SK-MEL-5 (cell line): ENCODE results near the gene TTLL5. TPM values are rescaled to one million over a fixed set of nuclear protein-coding genes. Genes with fewer than 3 reads are reported as not detected.

ENCODE experiments used
- DNase-seq: peaks from one replicate; pipeline ENCODE4 v3.0.0-alpha.2; 2016; ENCODE audit warnings: low read depth, low spot score
- in situ Hi-C: cut with HindIII; loops from 2 replicates; pipeline ENCODE4 v1.10.0; 2016; ENCODE audit warnings: low sequenced_read_pairs, high pct_unique_total_duplicates, low pct_unique_long_range_greater_than_20kb
- total RNA-seq: library from RNA; depleted of rRNA; stranded (reverse); fragments of >200 nt; shearing (Covaris generic); gene quantifications from 2 replicates; pipeline ENCODE4 v1.2.3, GENCODE V29; 2014

Gene TTLL5
- total RNA-seq, 1 experiment from 2014 or later: 10.6 TPM

GRCh38 chr14:75802486-75802885 lies 141.4 kb downstream of the TTLL5 start:
- no peak for DNase-seq

GRCh38 chr14:75803765-75804164 lies 142.7 kb downstream of the TTLL5 start:
- DNase-seq: no peak
- in situ Hi-C loops: no loop called here

More at GRCh38 chr14:75802486-75802885, 141.4 kb downstream of the TTLL5 start:
- in situ Hi-C loops: no loop called here

GRCh38 chr14:75804570-75805275 lies 143.7 kb downstream of the TTLL5 start:
- no peak for DNase-seq
- in situ Hi-C loops: no loop called here

GRCh38 chr14:75805646-75806045 lies 144.6 kb downstream of the TTLL5 start:
- DNase-seq: no peak
- in situ Hi-C loops: no loop called here

- in situ Hi-C loops: no loop called here
- no peak for DNase-seq
These were observed 145.3 kb downstream of the TTLL5 start for GRCh38 chr14:75806352-75806832.

- DNase-seq: no peak
- in situ Hi-C loops: no loop called here
These were observed 146.8 kb downstream of the TTLL5 start for GRCh38 chr14:75807667-75808360.

GRCh38 chr14:75811136-75811829 lies 150.2 kb downstream of the TTLL5 start:
- DNase-seq: no peak
- in situ Hi-C loops: no loop called here

- in situ Hi-C loops: no loop called here
- DNase-seq: no peak
These were observed 150.9 kb downstream of the TTLL5 start for GRCh38 chr14:75811872-75812499.

- in situ Hi-C loops: no loop called here
- DNase-seq: no peak
These were observed 151.6 kb downstream of the TTLL5 start for GRCh38 chr14:75812622-75813021.

- DNase-seq: no peak
- in situ Hi-C loops: no loop called here
These were observed 159.7 kb downstream of the TTLL5 start for GRCh38 chr14:75820761-75821160.

- no peak for DNase-seq
- in situ Hi-C loops: no loop called here
These were observed 160.9 kb downstream of the TTLL5 start for GRCh38 chr14:75821831-75822521.

GRCh38 chr14:75822522-75823141 lies 161.6 kb downstream of the TTLL5 start:
- in situ Hi-C loops: no loop called here
- DNase-seq: peak; percentile 9

GRCh38 chr14:75823334-75823733 lies 162.3 kb downstream of the TTLL5 start:
- DNase-seq: no peak
- in situ Hi-C loops: no loop called here

- no peak for DNase-seq
- in situ Hi-C loops: no loop called here
These were observed 163.3 kb downstream of the TTLL5 start for GRCh38 chr14:75824318-75824717.

GRCh38 chr14:75825147-75825592 lies 164.1 kb downstream of the TTLL5 start:
- in situ Hi-C loops: no loop called here

GRCh38 chr14:75826599-75826998 lies 165.6 kb downstream of the TTLL5 start:
- in situ Hi-C loops: no loop called here
- no peak for DNase-seq

More at GRCh38 chr14:75825147-75825592, 164.1 kb downstream of the TTLL5 start:
- no peak for DNase-seq

GRCh38 chr14:75827331-75827730 lies 166.3 kb downstream of the TTLL5 start:
- in situ Hi-C loops: no loop called here
- DNase-seq: no peak
